AG09309 (cell line): ENCODE results near the gene OTOF.

Experiments
- DNase-seq: peaks from one replicate; pipeline ENCODE4 v3.0.0-alpha.2; 2010; ENCODE audit warnings: low read depth
- H3K4me3 ChIP-seq: 2 replicates; pipeline ENCODE4 v1.5.1; 2011; ENCODE audit warnings: mild to moderate bottlenecking, low read depth, low read length, moderate library complexity; ENCODE audit not compliant: control insufficient read depth
- TF ChIP-seq, protein P1 (sequence below): IDR thresholded peaks from 2 replicates; pipeline ENCODE4 v1.5.1; 2011; ENCODE audit warnings: mild to moderate bottlenecking, low read depth, low read length, inconsistent platforms; ENCODE audit not compliant: insufficient read depth, control insufficient read depth; ENCODE audit errors: missing control alignments

Gene OTOF

DNA sequence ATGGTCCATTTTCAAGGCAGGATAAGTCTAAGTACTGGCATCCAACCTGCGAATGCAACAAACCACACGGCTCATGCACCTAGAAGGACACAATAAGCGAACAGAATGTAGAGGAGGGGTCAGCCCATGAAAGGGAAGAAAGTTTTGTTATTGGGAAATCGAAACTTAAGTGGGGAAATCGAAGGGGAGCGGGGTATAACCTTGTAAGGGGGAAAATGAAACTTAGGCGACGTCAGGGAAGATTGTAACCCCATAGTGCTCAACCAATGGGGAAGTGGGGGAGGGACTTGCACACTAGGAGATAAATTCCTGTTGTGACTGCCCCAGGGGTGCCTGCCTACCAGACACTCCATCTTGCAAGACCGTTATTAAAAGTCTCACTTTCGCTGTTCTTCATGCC, 15.6 kb upstream of the OTOF start:
- no peak for DNase-seq
- H3K4me3 ChIP-seq: no peak overlapping the region
- TF ChIP-seq, protein P1, sequence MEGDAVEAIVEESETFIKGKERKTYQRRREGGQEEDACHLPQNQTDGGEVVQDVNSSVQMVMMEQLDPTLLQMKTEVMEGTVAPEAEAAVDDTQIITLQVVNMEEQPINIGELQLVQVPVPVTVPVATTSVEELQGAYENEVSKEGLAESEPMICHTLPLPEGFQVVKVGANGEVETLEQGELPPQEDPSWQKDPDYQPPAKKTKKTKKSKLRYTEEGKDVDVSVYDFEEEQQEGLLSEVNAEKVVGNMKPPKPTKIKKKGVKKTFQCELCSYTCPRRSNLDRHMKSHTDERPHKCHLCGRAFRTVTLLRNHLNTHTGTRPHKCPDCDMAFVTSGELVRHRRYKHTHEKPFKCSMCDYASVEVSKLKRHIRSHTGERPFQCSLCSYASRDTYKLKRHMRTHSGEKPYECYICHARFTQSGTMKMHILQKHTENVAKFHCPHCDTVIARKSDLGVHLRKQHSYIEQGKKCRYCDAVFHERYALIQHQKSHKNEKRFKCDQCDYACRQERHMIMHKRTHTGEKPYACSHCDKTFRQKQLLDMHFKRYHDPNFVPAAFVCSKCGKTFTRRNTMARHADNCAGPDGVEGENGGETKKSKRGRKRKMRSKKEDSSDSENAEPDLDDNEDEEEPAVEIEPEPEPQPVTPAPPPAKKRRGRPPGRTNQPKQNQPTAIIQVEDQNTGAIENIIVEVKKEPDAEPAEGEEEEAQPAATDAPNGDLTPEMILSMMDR: no peak

DNA sequence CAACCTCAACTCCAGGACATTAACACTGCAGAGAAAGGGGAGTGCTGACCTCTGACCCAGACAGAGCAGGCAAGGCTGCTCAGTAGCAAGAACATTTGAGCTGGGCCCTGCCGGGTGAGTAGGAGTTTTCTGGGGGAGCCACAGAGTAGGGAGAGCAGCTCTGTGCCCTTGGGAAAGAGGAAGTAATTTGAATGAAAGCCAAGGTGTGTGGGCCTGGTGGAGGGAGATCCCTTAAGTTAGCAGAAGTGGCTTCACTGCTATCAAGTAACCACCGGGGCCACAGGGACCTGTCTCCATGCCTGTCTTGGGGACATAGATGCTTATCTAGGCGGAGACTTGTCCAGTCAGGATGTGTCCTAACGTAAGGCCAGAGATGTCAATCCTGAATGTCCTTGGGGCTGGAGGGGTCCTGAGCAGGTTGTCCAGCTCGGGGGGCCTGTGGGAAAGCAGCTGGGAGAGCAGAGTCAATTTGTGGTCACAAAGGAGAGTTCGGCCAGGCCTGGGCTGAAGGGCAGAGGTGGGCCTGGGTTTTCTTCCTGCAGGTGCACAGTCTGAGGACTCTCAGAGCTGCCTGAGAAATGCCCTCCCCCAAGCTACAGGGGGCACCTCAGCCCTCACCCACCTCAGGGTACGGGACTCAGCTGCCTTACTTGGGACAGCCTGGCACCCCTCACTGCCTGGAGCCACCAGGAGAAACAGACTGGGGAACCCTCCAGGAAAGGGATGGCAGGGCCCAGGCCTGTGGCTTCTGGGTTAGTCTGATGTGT, 15.0 kb upstream of the OTOF start:
- H3K4me3 ChIP-seq: no peak overlapping the region
- DNase-seq: no peak
- TF ChIP-seq, protein P1: no peak

DNA sequence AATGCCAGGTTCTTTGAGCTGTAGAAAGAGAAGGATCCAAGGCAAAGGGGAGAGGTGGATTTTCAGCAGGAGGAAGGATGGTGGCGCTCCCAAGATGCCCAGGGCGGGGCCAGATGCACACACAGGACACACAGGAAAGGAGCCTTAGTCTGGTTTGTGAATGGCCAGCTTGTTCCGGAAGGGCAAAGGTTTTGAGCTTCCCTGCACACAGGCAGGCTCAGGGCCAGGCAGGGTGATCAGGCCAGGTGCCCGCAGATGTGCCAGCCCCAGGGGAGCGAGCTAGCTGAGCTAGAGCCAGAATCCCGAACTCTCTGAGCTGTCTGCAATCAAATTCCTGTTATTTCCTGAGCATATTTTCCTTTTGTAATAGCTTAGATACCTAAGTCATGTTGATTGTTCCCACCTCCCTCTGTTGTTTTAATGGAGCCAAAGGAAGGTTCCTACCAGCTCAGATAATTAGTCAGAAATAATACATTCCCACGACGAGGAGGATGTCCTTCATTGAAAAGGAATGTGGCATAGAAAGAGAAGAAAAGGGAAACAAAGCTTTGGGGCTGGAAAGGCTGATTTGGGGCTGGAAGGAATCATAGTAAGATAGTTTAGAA, 13.7 kb upstream of the OTOF start:
- H3K4me3 ChIP-seq: no peak overlapping the region
- TF ChIP-seq, protein P1: no peak
- DNase-seq: no peak

DNA sequence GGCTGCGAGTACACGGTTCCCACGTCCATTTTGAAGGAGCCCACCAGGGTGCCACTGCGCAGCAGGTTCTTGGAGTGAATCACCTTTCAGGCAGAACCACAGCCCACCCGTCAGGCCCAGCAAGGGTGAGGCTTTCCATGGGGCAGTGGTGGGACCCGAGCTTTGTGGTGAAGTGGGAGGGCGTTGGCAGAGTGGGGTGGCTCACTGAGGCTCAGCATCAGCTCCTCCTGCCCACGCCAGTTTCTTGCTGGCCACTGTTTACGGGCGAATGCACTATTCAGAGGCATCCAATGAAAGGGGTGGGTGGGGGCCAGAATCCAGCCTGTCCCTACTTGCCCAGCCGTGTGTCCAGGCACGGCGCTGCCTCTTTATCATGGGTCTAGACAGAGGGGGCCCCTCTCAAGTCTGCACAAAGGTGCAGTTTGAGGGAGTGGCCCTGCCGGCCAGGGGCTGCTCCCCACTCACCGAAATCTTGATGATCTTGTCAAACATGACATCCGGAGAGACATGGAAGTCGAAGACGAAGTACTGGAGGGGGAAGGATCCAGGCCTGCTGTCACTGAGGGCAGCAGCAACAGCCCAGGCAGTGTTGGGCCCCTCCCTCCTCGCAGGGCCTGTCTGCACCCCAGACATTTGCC, 11.4 kb upstream of the OTOF start:
- H3K4me3 ChIP-seq: no peak overlapping the region
- no peak for DNase-seq
- TF ChIP-seq, protein P1: no peak

DNA sequence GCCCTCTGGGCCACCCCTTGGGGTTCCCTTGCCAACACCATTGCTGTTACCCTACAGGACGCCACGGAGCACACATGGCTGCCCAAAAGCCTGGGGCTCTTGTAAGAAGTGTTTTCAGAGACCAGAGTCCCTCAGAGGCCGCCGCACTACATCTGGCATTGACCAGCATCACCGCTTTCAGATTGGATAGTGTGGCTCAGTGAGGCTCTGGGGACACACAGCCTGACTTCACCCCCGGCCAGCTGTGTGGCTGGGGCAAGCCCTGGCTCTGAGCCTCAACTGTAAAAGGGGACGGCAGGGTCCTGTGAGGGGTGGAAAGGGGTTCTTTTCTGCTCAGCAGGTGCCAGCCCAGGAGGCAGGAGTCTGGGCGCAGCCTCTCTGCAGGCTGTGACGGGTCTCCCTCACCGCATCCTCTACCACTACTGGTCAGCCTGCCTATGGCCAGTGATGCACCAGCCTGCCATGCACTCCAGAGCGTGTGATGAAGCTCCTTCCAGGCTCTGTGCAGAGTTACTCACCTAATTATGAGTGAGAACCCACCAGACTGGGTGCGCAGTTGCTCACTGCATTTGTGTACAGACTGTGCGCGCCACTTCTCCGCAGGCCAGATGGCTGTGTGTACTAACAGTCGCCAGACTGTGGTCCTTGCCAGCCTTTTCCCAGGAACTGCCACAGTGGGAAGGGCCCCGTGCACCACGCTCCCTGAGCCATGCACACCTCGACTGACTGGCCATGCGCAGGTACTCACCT, 10.7 kb upstream of the OTOF start:
- DNase-seq: no peak
- TF ChIP-seq, protein P1: no peak
- H3K4me3 ChIP-seq: no peak overlapping the region

DNA sequence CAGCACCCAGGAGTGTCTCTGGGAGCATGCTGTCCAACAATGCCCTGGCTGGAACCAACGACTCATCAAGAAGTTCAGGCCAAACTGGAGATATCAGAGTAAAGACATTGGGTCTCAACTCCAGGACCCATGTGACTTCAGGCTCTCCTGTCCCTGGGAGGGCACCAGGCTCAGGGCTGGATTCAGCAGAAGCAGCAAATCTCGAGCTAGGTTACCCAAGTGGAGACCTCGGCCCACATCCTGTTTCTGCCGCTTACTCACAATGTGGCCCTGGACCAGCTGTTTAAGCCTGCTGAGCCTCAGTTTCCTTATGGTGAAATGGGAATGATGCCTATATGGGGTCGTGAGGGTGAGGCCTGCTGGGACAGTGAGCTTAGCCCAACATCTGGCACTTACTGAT, 9.3 kb upstream of the OTOF start:
- DNase-seq: no peak
- TF ChIP-seq, protein P1: no peak
- no peak overlapping the region for H3K4me3 ChIP-seq
